ENCODE measurements around the gene CDAN1.

- TF ChIP-seq, protein P1, sequence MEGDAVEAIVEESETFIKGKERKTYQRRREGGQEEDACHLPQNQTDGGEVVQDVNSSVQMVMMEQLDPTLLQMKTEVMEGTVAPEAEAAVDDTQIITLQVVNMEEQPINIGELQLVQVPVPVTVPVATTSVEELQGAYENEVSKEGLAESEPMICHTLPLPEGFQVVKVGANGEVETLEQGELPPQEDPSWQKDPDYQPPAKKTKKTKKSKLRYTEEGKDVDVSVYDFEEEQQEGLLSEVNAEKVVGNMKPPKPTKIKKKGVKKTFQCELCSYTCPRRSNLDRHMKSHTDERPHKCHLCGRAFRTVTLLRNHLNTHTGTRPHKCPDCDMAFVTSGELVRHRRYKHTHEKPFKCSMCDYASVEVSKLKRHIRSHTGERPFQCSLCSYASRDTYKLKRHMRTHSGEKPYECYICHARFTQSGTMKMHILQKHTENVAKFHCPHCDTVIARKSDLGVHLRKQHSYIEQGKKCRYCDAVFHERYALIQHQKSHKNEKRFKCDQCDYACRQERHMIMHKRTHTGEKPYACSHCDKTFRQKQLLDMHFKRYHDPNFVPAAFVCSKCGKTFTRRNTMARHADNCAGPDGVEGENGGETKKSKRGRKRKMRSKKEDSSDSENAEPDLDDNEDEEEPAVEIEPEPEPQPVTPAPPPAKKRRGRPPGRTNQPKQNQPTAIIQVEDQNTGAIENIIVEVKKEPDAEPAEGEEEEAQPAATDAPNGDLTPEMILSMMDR (conservative IDR thresholded peaks at IDR 0.05 in 1 of 2, IDR thresholded peaks at IDR 0.05 in 1 of 2; ENCODE audit: extremely low read depth in 1 of 2, insufficient read depth in 1 of 2, low read depth in 1 of 2, low read length in 2 of 2) = no peak
- TF ChIP-seq EZH2 (IDR thresholded peaks at IDR 0.05; ENCODE audit: borderline replicate concordance, low read length) = no peak
Observed at GRCh38 chr15:42775416-42775815, 38.5 kb upstream of the CDAN1 start.

Data from mammary epithelial cell (primary cell).